NCI-H748 (cell line): Measurements from ENCODE around the gene CPXM1.
"Not testable (repeated sequence)": the region's sequence is repeated elsewhere in the genome, so short reads cannot be mapped to it uniquely, and the experiment has no call there.

Source experiments
- DNase-seq: peaks from one replicate; lab custom pipeline; 2025; ENCODE audit not compliant: unreplicated experiment; lab: John Stamatoyannopoulos, UW

The CPXM1 gene

DNA sequence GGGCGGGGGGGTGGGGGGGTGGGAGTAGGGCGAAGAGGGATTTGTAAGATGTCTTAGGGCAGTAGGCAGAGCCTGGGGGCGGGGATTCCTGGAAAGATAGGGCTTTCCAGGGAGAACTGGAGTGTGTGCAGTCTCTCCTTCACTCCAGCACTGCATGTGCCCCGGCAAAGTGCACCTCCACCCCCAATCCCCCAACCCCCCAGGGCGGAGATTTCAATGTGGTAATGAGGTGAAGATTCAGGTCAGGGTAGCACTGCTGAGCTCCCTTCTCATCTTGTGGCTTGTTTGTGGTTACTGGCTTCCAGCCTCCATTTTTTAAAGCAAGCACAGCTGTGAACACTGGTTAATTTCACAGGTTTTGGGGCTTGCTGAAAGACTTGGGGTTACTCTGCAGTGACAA, 21.6 kb upstream of the CPXM1 start:
- no peak for DNase-seq

DNA sequence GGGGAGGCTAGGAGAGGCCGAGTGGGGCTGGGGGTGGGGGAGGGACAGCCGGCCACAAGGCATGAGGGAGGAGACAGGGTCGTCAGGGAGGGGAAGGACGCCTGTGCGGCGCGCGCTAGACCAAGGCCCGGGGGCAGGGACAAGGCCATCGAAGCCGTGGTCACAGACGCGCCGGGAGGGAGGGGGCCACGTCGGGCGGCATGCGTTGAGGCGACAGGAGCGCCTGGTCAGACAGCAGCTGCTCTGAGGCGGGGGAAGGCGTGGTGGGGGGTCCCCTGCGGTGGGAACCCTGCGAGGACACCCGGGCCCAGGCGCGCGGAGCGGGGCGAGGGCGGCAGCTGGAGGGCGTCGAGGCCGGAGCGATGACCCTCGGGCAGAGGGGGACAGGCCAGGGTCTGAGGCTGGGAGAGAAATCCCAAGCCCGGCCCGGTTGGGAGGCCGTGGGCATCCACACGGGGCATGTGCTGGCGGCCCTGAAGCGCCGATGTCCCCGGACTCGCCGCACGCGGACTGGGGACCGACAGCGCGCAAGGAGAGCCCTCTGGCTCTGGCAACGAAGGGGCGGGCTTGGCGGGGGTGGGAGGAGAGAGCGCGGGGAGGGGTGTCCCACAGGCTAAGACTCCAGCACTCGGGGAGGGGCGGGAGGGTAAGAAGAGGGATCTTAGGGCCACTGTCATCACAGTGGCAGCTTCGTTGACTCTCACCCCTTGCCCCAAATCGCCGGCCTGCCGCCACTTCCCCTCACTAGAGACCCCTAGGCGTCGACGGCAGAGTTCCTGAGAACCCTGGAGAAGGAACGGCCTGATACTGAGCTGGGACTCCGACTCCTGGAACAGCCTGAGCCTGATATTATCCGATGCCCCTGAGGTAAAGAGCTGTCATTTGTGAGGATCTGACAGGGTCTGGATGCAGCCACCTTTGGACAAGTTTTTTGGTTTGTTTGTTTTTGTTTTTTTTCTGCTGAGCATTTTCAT, 20.8 kb upstream of the CPXM1 start:
- no peak for DNase-seq

DNA sequence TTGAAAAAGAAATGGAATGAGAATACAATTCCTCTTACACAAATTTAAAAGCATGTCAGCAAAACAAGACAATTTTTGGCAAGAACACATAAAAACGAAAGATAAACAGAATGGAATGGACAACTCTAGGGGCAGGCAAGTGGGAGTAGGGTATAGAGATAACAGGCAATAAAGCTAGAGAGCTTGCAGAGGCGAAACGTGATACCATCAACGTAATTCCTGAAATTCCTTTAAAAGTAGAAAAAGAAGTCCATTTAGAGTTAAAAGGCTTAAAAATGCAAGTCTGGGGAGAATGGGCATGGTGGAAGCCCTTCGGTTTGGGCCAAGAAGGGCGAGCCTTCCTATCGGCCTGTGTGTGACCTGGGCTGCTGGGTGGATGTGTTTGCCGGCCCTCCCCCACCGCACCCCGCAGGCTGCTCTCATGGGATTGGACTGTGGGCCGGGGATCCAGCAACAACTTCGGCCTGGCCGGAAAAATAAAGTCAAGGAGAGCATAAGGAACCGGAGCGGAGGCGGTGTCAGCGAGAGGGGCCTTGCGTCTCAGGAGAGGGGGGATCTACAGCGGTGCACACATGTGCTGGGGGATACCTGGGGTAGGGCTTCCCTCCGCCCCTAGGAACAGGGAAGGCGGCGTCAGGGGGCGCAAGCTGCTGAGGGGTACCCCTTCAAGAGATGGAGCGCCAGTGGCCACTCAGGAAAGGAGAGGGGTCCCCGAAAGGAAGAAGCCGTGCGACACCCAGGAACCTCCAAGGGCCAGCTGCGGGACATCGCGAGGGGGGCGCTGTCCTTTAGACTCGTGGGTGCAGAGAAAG, 19.9 kb upstream of the CPXM1 start:
- DNase-seq, result no peak

DNA sequence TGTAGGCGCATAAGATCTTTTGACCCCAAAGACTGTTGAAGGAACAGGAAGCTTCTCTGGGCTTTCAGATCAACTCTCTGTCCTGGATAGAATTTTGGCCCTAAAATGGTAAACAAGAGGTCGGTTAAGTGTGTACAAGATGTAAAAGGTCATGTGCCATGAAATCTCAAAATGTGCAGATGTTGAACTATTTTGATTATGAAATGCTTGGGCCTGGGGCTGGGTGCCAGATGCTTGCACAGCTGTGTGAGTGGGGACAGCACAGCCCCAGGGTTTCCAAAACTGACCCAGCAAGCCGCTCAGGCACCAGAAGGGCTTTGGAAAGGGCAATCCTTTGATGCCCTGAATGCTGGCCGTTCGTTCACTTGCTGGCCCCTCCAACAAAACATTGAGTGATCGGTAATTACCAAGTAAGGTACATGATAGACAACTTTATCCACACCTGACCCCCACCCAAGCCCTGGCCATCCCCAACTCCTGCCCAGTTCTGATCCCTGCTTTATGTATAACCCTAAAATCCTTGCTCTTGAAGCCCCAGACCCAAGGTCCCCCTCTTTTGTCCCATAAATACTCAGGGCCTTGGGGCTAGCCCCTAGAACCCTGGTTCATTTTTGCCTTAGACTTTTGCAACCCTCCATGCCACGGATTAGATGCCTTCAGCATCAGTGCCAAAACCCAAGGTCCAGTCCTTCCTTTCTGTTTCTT, 17.6 kb upstream of the CPXM1 start:
- DNase-seq, result no peak

GRCh38 chr20:2817341-2817726, 16.9 kb upstream of the CPXM1 start:
- no peak for DNase-seq

DNA sequence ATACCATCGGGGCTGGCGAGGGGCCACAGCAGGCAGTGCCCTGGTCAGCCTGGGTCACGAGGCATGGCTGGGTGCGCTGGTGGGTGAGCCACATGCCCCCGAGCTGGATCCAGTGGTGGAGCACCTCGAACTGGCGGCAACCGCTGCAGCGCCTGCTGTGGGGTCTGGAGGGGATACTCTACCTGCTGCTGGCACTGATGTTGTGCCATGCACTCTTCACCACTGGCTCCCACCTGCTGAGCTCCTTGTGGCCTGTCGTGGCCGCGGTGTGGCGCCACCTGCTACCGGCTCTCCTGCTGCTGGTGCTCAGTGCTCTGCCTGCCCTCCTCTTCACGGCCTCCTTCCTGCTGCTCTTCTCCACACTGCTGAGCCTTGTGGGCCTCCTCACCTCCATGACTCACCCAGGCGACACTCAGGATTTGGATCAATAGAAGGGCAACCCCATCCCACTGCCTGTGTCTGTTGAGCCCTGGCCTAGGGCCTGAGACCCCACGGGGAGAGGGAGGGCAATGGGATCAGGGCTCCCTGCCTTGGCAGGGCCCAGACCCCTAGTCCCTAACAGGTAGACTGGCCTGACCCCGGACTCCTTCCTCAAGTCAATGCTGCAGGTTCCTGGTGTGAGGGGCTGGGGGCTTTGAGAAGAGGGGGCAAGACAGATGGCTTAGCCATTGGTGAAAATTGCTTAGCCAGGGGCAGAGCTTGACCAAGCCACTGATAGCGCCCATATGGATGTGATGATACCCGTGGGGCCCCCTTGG, 16.3 kb upstream of the CPXM1 start:
- DNase-seq, result no peak

- no peak for DNase-seq
Measured at GRCh38 chr20:2816030-2816582, 15.7 kb upstream of the CPXM1 start, which contains the start of gene TMEM239. TMEM239 (plus strand) TSS chr20:2816364; CDS start chr20:2816555, 191 bp downstream.

GRCh38 chr20:2815242-2815900, 14.9 kb upstream of the CPXM1 start:
- no peak for DNase-seq

DNA sequence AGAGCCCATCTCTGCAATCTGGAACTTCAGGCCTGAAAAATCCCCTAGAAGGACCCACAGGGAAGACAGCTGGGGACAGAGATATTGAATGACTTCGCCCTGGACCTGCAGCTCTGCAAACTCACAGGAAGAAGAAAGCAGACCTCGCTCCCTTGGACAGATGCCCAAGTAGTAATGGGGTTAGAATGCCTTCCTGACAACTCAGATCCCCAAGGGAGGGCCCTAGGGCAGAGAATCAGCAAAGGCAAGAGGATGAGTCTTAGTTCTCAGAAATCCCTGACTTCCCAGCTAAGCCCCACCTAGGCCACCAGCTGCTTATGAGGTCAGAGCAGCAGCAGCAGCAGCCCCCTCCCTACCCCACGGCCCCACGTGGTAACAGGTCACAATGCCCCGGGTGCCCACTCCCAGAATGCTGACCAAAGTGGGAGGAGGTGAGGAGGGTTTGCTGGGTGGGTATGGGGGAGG, 14.2 kb upstream of the CPXM1 start, which contains the start of gene C20orf141:
Gene C20orf141 (plus strand): TSS at position 401 of the 465 bp plus-strand sequence. CDS start 198 bp downstream, outside the sequence.
- DNase-seq, result no peak

DNA sequence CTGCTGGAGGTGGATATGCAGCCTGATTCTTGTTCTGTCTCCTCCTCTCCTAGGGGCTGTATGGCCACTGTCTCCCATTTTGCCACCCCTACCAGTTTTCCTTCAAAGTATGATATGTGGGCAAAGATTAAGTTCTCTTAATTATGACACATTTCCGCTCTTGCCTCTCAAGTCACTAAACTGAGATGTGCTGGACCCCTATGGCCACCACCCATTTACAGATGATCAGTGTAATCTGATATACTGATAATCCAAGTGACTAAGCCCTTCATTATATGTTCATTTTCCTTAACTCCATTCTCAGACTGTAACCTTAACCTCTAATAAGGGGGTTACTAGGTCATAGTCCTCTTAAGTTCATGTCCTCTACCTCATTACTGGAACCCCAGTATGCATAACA, 13.6 kb upstream of the CPXM1 start:
- no peak for DNase-seq

GRCh38 chr20:2812189-2812588, 11.8 kb upstream of the CPXM1 start:
- no peak for DNase-seq

- DNase-seq, result no peak
Measured at GRCh38 chr20:2809690-2810089, 9.3 kb upstream of the CPXM1 start.

GRCh38 chr20:2807929-2808328, 7.5 kb upstream of the CPXM1 start:
- DNase-seq, result not testable (repeated sequence)

GRCh38 chr20:2807019-2807418, 6.6 kb upstream of the CPXM1 start:
- DNase-seq, result no peak

DNA sequence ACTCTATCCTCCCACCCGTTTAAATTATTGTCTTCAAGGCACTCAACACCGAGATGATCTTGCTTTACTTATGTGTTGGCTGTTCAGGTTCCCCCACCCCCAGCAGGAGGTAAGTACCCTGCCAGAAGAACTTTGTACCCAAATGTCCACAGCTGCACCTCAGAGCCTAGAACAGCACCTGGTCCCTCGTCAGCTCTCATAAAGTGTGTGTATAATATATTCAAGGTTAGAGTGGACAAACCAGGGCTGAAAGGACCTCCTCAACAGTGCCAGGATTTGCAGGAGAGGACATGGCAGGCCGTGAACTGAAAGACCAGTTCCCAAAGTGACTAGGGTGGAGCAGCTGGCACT, 5.9 kb upstream of the CPXM1 start:
- DNase-seq, result no peak

DNA sequence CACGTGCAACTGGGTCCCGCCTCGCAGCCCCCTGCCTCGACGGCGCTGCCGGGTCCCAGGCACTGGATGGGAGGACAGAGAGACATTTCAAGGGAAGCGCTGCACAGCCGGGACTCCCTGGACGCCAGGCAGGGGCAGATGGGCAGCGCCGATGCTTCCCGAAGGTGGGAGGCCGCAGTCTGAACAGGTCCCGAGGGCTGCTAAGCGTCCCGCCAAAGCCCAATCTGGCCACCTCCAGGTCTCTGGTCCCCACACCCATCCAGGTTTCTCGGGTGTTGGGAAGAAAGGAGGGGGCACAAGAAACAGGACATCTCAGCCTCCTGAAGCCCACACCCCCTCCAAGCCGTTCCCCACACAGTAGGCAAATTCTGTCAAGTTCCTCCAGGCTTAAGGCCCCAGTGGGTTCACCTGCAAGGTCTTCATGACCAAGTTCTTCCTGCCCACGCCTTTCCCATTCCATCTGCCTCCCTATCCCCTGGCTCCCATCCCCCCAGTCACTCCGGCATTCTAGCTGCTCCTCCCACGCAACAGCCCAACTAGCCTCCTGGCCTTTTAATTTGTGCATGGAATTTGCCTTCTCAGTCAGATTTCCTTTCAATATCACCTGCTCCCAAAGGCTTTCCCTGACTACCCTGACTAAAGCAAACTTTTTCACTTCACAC, 5.4 kb upstream of the CPXM1 start:
- no peak for DNase-seq

DNA sequence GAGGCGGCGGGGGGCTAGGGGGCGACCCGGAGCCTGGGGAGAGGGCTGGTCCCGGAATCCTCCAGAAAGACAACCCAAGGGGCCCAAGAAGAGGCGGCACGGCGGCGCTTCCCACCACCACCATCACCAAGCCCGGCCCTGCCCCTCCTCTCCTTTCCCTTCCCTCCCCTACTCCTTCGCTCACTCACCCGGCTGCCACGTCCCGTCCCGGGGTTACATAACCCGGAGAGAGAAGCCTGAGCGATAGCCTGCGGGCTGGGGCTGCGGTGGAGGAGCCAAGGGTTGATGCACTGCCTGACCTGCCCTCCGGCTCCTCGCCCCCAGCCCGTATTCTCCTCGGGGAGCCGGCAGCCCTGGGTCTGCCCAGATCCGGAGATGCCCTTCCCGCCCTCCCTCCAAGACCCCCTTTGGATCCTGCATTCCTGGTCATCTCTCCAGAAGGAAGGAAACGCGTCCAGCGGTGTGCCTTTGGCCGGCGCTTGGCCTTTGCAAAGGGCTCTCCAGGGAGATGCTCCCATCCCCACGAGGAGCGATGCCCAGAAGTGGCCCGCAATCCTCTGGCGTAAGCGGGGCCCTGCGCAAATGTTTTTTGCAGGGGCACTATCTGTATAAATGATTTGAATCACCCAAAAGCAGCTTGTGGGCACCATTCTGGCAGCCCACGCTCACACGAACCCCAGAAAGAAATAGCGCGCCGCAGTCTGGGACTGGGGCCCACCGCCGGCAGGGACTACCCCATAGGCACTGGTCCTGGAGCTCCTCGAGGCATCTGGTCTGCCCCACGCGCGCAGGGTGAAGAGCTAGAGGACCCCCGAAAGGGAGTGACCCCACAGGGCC, 4.6 kb upstream of the CPXM1 start:
- DNase-seq, result no peak
